ENCODE results near the gene ANKRD13D. TPM values are rescaled to one million over a fixed set of nuclear protein-coding genes. Genes with fewer than 3 reads are reported as not detected.

ANKRD13D gene
- total and polyA plus RNA-seq, 2 of the 8 experiments (the other 6 are each of a cell fraction or from before 2014, with no cell fraction given), result 24.9 to 26.5 TPM

GRCh38 chr11:67349457-67349856 lies 60.4 kb downstream of the ANKRD13D start (continued):
- TF ChIP-seq, protein P1, sequence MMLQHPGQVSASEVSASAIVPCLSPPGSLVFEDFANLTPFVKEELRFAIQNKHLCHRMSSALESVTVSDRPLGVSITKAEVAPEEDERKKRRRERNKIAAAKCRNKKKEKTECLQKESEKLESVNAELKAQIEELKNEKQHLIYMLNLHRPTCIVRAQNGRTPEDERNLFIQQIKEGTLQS (IDR thresholded peaks at IDR 0.05; ENCODE audit: insufficient read depth, low read depth, low read length), result no peak
- TF ChIP-seq RBBP5 (IDR thresholded peaks at IDR 0.05; ENCODE audit: borderline replicate concordance, low read depth, low read length) (no peak), SAP30 (IDR thresholded peaks at IDR 0.05; ENCODE audit: insufficient read depth, insufficient replicate concordance, low read length) (no peak), SIN3A (conservative IDR thresholded peaks at IDR 0.05 in 1 of 2, IDR thresholded peaks at IDR 0.05 in 1 of 2; ENCODE audit: low read depth in 1 of 2, low read length in 2 of 2) (no peak), CHD1 (IDR thresholded peaks at IDR 0.05; ENCODE audit: low read depth, low read length) (no peak), CREB1 (IDR thresholded peaks at IDR 0.05) (no peak)
